Nephron progenitor cell (in vitro differentiated cells): ENCODE results near the gene COQ10B.
"Not testable (repeated sequence)": the region's sequence is repeated elsewhere in the genome, so short reads cannot be mapped to it uniquely, and the experiment has no call there.

Experiments
- DNase-seq: peaks from one replicate; pipeline ENCODE4 v3.0.0; 2021
- H3K27ac Mint-ChIP-seq: 2 replicates; pipeline ENCODE4 v1.8.0; 2021; ENCODE audit warnings: mild to moderate bottlenecking, moderate library complexity, mixed read lengths
- H3K27me3 Mint-ChIP-seq: 2 replicates; pipeline ENCODE4 v1.8.0; 2021; ENCODE audit warnings: mild to moderate bottlenecking, low read depth, mixed read lengths; ENCODE audit not compliant: poor library complexity
- H3K36me3 Mint-ChIP-seq: 2 replicates; pipeline ENCODE4 v1.8.0; 2021; ENCODE audit warnings: low read depth, mixed read lengths
- H3K4me1 Mint-ChIP-seq: 2 replicates; pipeline ENCODE4 v1.8.0; 2021; ENCODE audit warnings: mixed read lengths
- H3K4me3 Mint-ChIP-seq: 2 replicates; pipeline ENCODE4 v1.8.0; 2021; ENCODE audit warnings: mild to moderate bottlenecking, moderate library complexity, mixed read lengths
- H3K9me3 Mint-ChIP-seq: 2 replicates; pipeline ENCODE4 v1.8.0; 2021; ENCODE audit warnings: mild to moderate bottlenecking, moderate library complexity, mixed read lengths
- TF ChIP-seq, protein P1 (sequence below): fragments of 200-600 bp; sonication (generic); IDR thresholded peaks from 2 replicates; pipeline ENCODE4 v1.5.0; 2021; ENCODE audit warnings: antibody characterized with exemption

COQ10B gene

DNA sequence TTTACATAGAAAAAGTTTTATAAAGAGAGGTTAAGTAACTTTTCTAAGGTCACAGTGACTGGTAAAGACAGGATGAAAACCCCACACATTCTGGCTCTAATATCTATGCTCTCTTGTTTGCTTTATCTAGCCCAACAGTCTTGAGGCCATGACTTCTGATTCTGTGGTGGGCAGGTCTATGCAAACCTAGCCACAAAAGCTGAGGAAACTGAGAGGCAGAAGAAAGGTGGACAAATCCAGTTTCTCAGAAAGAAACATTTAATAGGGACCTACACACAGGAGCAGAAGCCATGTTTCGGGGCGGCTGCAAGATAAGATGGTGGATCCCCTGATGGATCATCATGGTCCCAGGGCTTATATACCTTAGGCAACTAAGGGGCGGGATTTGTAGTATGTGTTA is 24.4 kb downstream of the COQ10B start:
- no peaks in the 10 kb centered on the region for H3K4me1 Mint-ChIP-seq
- no peaks in the 10 kb centered on the region for H3K9me3 Mint-ChIP-seq
- no peak overlapping the region for H3K4me3 Mint-ChIP-seq
- no peak for DNase-seq
- no peak overlapping the region for H3K27ac Mint-ChIP-seq
- TF ChIP-seq, protein P1, sequence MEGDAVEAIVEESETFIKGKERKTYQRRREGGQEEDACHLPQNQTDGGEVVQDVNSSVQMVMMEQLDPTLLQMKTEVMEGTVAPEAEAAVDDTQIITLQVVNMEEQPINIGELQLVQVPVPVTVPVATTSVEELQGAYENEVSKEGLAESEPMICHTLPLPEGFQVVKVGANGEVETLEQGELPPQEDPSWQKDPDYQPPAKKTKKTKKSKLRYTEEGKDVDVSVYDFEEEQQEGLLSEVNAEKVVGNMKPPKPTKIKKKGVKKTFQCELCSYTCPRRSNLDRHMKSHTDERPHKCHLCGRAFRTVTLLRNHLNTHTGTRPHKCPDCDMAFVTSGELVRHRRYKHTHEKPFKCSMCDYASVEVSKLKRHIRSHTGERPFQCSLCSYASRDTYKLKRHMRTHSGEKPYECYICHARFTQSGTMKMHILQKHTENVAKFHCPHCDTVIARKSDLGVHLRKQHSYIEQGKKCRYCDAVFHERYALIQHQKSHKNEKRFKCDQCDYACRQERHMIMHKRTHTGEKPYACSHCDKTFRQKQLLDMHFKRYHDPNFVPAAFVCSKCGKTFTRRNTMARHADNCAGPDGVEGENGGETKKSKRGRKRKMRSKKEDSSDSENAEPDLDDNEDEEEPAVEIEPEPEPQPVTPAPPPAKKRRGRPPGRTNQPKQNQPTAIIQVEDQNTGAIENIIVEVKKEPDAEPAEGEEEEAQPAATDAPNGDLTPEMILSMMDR = no peak
- no peaks in the 10 kb centered on the region for H3K27me3 Mint-ChIP-seq
- peaks cover 14% of the 10 kb centered on the region for H3K36me3 Mint-ChIP-seq

DNA sequence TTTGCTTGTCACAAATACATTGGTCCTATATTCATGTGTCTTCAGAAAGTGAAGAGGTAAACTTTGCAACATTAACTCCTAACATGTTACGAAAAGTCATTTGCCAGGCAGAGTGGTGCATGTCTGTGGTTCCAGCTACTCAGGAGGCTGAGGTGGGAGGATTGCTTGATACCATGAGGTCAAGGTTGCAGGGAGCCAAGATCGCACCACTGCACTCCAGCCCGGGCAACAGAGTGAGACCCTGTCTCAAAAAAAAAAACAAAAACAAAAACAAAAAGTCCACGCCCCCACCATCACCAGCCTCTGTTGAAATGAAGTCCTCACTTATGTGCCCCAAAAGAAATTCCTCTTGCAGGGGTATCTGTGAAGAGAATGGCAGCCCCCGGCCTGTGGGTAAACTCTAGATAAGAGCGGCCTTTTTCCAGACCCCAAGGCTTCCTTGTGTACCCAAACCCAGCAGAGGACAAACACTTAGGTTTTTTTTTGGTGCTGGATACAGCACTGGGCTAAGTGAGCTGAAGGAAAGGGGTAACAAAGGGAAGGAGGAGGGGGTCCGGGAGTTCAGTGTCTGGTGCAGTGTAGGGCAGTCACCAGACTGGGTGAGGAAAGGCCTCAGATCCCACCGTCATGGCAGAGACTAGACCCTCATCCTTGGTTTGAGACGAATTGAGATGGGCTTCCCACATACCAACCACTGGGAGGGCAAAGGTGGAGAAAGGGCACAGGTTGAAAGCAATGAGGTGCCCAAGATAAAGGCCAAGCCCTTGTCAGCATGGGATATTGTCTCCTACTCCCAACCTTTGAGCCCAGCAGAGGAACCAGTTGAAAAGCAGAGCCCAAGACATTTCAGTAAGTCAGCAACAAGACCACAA is 27.0 kb downstream of the COQ10B start:
- Mint-ChIP-seq H3K4me3 (no peak overlapping the region), H3K4me1 (no peaks in the 10 kb centered on the region)

DNA sequence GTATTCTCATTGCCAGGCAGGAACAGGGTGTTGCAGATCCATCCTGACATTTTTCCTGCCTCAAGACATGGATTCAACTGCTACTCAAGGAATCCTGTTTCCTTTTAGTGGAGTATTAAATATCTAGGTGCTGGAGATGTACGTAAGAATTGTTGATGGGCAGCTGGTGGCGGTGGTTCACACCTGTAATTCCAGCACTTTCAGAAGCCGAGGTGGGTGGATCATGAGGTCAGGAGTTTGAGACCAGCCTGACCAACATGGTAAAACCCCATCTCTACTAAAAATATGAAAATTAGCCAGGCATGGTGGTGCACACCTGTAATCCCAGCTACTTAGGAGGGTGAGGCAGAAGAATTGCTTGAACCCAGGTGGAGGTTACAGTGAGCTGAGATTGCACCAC is 30.9 kb downstream of the COQ10B start:
- Mint-ChIP-seq H3K27ac (peak overlapping the region; percentile 32), H3K36me3 (peaks cover 49% of the 10 kb centered on the region)
- H3K9me3 Mint-ChIP-seq, DNase-seq, H3K27me3 Mint-ChIP-seq, H3K4me3 Mint-ChIP-seq, H3K4me1 Mint-ChIP-seq: not testable (repeated sequence)

More for the DNA sequence above, 27.0 kb downstream of the COQ10B start:
- TF ChIP-seq, protein P1 = no peak
- no peaks in the 10 kb centered on the region for H3K27me3 Mint-ChIP-seq
- peaks cover 25% of the 10 kb centered on the region for H3K36me3 Mint-ChIP-seq
- peaks cover 8% of the 10 kb centered on the region for H3K9me3 Mint-ChIP-seq
- no peak for DNase-seq
- peak overlapping the region; percentile 15 for H3K27ac Mint-ChIP-seq

DNA sequence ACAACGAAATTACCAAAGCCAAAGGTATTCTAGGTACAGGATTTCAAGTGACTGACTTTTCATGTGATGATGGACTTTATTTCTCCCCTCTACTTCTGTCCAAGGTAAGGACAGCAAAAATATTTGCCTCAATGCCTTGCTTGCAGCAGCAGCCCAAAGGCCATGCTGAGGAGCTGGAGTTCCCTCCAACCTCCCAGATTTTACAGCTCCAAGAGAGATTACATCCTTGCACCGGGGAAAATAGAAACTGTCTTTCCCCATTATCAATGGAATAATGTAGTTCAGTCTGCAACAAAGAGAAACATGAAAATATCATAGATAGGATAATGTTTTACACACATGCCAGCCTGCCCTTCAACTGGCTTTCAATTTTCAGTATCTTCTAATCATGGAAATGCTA is 32.8 kb downstream of the COQ10B start:
- H3K27ac Mint-ChIP-seq = peak overlapping the region; percentile 87
- H3K9me3 Mint-ChIP-seq = peaks cover 8% of the 10 kb centered on the region
- no peaks in the 10 kb centered on the region for H3K27me3 Mint-ChIP-seq
- no peaks in the 10 kb centered on the region for H3K4me1 Mint-ChIP-seq
- no peak overlapping the region for H3K4me3 Mint-ChIP-seq
- TF ChIP-seq, protein P1 = no peak
- DNase-seq = no peak
- peaks cover 66% of the 10 kb centered on the region for H3K36me3 Mint-ChIP-seq

DNA sequence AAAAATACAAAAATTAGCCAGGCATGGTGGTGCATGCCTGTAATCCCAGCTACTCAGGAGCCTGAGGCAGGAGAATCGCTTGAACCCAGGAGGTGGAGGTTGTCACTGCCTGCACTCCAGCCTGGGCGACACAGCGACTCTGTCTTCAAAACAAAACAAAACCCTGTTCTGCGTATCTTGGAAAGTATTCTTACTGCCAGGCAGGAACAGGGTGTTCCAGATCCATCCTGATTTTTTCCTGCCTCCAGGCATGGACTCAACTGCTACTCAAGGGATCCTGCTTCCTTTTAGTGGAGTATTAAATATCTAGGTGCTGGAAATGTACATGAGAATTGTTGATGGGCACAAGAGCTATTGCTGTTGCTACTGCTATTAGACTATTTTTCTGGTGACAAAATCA is 34.0 kb downstream of the COQ10B start:
- no peak overlapping the region for H3K27ac Mint-ChIP-seq
- peaks cover 74% of the 10 kb centered on the region for H3K36me3 Mint-ChIP-seq
- no peak overlapping the region for H3K4me3 Mint-ChIP-seq
- H3K27me3 Mint-ChIP-seq = no peaks in the 10 kb centered on the region
- TF ChIP-seq, protein P1 = no peak
- peaks cover 8% of the 10 kb centered on the region for H3K9me3 Mint-ChIP-seq
- H3K4me1 Mint-ChIP-seq = no peaks in the 10 kb centered on the region
- DNase-seq = no peak

DNA sequence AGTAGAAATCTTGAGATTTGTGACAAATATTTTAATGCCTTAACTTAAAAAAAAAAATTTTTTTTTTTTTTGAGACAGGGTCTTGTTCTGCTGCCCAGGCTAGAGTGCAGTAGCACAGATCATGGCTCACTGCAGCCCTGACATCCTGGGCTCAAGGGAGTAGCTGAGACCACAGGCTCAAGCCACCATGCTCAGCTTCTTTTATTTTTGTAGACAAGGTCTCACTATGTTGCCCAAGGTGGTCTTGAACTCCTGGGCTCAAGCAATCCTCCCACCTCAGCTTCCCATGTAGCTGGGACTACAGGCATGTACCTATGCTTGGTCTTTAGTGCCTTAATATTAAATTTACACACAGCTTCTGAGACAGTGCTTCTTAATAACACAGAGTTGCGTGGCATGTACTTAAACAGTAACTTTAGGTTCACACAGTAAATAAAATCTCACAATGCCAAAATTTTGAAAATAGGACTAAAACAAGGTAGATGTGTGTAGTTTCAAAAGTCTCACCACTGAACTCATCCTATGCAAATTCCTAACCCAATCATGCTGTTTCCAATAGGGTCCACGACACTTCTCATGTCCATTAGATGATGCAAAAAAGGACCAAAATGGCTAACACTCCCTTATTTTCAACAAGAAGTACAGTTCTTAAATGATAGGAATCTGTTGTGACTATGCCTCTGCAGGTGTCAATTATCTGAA is 42.2 kb downstream of the COQ10B start:
- TF ChIP-seq, protein P1 = no peak
- Mint-ChIP-seq H3K4me1 (peaks cover 41% of the 10 kb centered on the region), H3K9me3 (no peaks in the 10 kb centered on the region), H3K4me3 (no peak overlapping the region), H3K27me3 (no peaks in the 10 kb centered on the region), H3K27ac (no peak overlapping the region), H3K36me3 (peaks cover 59% of the 10 kb centered on the region)
- no peak for DNase-seq
